NCI-H460 (cell line): Measurements from ENCODE around the gene CHST15. TPM values are rescaled to one million over a fixed set of nuclear protein-coding genes. Genes with fewer than 3 reads are reported as not detected.
"Not testable (repeated sequence)": the region's sequence is repeated elsewhere in the genome, so short reads cannot be mapped to it uniquely, and the experiment has no call there.

Experiments
- DNase-seq: peaks from one replicate; pipeline ENCODE4 v3.0.0-alpha.2; 2016; ENCODE audit warnings: low read depth; ENCODE audit errors: extremely low read depth
- total RNA-seq: library from RNA; depleted of rRNA; stranded (reverse); fragments of >200 nt; shearing (Covaris generic); gene quantifications from 2 replicates; pipeline ENCODE4 v1.2.3, GENCODE V29; 2014

The CHST15 gene
- total RNA-seq, 1 experiment from 2014 or later, result 60.9 TPM

- DNase-seq, result no peak
Observed at GRCh38 chr10:124048371-124049290, 44.8 kb downstream of the CHST15 start.

DNA sequence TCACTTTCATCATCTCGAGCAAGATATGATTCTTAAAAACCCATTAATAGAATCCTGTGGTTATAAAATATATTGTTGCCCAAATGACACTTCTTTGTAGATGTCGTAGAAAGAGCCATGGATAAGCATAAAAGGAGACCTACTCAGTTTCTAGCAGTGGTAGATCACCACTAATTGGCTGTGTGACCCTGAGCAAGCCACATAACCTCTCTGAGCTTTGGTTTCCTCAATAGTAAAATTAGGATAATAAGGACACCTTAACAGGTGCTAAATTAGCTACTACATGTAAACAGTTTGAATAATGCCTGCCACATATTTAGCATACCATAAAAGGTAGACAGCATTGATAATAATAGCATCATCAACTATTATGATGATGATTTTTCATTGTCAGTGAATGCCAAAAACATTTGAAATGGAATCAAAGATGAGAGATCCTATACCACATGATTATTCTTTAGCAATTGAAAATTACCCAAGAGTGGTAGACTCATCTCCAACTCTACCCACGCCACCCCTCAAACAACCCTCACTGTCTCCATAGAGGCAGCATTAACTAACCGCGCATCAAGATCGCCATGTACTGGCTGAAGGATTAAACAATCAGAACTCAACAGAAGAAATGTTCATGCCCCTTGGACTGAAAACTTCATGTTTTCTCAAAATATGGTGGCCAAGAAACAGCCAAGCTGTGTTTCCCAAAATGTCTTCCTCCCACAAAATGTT lies 45.8 kb downstream of the CHST15 start:
- DNase-seq, result no peak

DNA sequence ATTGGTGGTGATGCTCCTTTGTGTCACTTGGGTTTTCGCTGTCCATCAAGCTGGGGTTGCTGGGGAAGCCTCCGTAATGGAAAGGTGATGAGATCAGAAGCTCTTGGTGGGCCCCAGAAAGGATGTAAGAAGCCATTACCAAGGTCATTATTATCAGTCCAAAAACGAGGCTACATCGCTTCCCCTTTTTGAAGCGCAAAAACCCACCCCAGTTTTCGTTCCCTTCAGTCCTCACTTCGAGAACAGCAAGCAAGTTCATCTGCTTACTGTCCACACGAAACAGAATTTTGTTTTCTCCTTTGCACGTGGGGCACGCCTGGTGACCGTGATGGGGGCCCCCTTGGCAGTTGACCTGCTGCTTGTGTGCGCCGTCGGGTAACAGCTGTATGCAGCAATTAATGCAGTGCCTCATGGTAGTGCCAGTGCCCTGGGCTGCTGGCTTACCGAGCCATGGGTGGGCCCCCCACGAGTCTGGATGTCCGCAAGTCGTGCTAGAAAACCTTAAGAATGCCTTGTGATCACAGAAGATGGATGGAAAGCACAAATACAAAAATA lies 47.5 kb downstream of the CHST15 start:
- no peak for DNase-seq

GRCh38 chr10:124045276-124045675 lies 48.1 kb downstream of the CHST15 start:
- DNase-seq, result no peak

- no peak for DNase-seq
Observed at GRCh38 chr10:124044143-124044862, 49.1 kb downstream of the CHST15 start.

GRCh38 chr10:124043310-124044142 lies 49.9 kb downstream of the CHST15 start:
- no peak for DNase-seq

DNA sequence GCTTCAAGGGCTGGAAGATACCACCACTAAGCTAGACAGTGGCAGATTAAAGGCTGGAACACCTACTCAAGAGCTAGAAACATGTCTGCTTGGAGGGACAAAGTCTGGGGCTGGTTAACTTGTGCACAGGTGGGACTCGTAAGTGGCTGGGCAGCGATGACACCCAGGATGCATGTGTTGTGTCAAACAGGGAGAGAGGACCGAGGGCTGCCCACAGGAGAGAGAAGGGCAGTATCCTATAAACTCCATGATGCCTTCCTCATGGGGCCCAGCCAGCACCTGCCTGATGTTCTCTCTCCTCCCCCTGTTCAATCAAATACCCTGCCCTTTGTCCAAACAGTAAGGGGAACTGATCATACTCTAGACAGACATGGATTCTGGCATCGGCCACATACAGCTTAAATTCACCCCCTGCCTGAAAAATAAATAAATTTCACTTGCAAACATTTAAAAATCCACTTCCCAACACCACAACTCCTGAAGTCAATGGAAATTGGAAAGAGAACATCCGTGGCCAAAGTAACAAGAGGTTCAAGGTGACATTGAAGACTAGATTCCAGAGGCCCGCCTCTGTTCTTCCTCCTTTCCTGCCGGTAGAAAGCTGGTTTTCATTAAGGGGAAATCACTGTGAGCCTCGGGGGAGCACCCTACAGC lies 50.6 kb downstream of the CHST15 start:
- no peak for DNase-seq

- DNase-seq, result no peak
Observed at GRCh38 chr10:124041675-124042445, 51.5 kb downstream of the CHST15 start.

- no peak for DNase-seq
Observed at GRCh38 chr10:124040451-124041188, 52.8 kb downstream of the CHST15 start.

GRCh38 chr10:124039483-124040013 lies 53.9 kb downstream of the CHST15 start:
- no peak for DNase-seq

- DNase-seq, result no peak
Observed at GRCh38 chr10:124037784-124038183, 55.6 kb downstream of the CHST15 start.

GRCh38 chr10:124037286-124037685 lies 56.1 kb downstream of the CHST15 start:
- no peak for DNase-seq

- DNase-seq, result no peak
Observed at GRCh38 chr10:124036746-124037145, 56.7 kb downstream of the CHST15 start.

- no peak for DNase-seq
Observed at GRCh38 chr10:124035928-124036558, 57.4 kb downstream of the CHST15 start.

DNA sequence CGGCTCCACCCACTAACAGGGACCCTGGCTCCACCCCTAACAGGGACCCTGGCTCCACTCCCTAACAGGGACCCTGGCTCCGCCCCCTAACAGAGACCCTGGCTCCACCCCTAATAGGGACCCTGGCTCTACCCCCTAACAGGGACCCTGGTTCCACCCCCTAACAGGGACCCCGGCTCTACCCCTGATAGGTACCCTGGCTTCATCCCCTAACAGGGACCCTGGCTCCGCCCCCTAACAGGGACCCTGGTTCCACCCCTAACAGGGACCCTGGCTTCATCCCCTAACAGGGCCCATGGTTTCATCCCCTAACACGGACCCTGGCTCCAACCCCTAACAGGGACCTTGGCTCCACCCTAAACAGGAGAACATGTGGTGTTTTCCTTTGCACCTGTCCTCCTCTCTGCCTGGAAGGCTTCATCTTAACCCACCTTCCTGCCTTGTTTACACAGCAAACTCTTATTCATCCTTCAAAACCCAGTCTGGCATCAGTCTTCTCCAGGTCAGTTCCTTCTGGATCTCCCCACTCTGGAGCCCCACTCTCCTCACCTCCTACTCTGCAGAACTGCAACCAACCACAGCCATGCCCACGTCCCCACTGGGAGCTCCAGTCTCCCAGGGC lies 58.0 kb downstream of the CHST15 start:
- DNase-seq, result no peak

- not testable (repeated sequence) for DNase-seq
Observed at GRCh38 chr10:124034576-124035305, 58.7 kb downstream of the CHST15 start.
